NOMO-1 treated with DMSO at 0.1 percent for 48 hours (cell line): ENCODE data around the gene CDCA8.
A peak's percentile ranks its signal among the peaks of the same experiment; 100 is the strongest.
"Not testable (repeated sequence)": the region's sequence is repeated elsewhere in the genome, so short reads cannot be mapped to it uniquely, and the experiment has no call there.

ENCODE experiments used
- DNase-seq: peaks from one replicate; lab custom pipeline; 2025; ENCODE audit not compliant: unreplicated experiment; lab: John Stamatoyannopoulos, UW

The CDCA8 gene

DNA sequence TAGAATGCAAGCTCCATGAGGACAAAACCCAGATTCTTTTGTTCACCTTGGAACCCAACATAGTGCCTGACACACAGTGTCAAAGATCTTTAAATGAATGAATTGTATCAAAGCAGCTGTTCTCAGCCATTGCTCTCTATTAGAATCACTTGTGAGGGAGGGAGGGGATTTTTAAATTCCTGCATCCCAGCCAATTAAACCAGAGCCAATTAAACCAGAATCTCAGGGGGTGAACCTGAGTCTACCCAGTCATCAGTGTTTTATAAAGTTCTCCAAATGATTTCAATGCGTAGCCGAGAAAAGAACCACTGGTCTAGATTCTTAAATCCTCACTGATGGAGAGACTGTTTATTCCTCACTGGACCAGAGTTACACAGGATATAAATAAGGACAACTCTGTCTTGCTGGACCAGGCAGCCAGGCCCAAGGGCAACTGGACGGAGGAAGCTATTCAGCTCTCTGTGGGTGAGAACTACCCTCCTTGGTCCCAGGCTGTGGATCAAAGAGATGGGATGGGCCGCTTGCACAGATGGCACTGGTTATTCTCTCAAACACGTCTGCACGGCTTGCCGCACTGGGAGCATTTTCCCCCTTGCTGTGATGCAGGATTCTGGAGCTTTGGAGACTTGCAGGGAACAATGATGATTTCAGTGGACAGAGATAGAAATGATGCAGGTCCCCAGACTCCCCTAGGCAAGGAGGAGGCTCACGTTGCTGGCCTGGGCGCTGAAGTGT, 20.0 kb upstream of the CDCA8 start:
- no peak for DNase-seq

- DNase-seq: no peak
These were observed 18.4 kb upstream of the CDCA8 start for GRCh38 chr1:37673920-37674319.

GRCh38 chr1:37676281-37677142, 15.8 kb upstream of the CDCA8 start:
- DNase-seq: peak; percentile 73

DNA sequence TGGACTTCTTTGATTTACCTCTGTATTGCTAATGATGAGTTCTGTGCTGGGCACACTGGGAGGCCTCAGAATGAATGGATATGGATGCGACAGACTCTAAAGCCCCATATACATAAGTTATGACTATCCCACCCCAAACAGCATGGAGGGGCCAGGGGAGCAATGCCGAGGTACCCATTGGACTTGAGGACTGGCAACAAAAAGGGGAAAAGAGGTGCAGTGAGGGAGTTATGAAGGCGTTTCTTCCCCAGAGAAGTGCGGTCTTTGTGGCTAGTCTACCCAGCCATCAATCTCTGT, 15.2 kb upstream of the CDCA8 start:
- peak; percentile 0 for DNase-seq

DNA sequence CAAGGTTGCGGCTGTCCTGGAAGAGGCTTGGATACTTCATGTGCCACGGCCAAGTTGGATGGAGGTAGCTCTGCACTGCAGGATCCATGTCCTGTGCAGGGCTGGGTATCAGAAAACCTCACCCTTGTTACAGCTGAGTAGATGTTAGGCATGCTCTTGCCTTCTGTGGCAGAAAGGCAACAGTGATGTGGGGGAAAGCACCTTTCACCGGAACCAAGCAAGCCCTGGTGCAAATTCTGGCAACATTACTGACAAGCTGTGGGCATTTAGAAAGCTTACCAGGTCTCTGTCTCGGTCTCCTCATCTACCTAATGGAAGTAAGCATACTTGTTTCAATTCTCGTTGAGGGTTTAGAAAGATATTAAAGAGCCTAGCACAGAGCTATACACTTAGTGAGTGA, 14.5 kb upstream of the CDCA8 start:
- DNase-seq: no peak

- no peak for DNase-seq
These were observed 11.4 kb upstream of the CDCA8 start for GRCh38 chr1:37680933-37681332.

DNA sequence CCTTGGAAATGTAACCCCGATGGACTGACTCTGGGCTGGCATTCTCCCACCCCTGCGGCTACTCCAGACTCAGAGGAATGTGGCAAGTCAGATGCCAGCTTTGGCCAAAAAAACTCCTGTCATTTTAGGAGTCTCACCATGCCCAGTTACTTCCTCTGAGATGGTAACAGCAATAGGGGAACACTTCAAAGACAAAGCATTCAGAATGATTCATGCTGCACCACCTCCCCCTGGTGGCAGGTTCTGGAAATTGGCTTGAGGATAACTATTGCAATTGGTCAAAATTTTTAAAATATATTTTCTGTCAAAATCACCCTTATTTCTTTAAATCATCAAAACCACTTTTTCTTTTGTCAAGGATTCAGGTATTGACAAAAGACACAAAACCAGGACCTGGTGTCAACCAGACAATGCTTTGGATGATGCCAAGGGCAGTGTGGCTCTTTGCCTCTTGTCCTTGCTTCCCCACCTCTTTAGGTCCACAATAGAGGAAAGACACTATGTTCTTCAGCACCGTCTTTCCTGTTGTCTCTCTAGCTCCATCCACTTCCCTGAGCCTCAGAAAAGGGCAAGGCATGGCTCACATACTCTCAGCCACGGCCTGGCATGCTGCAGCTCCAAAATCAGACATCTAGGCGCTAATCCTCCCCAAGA, 9.9 kb upstream of the CDCA8 start:
- peak; percentile 67 for DNase-seq

GRCh38 chr1:37684182-37684581, 8.1 kb upstream of the CDCA8 start:
- not testable (repeated sequence) for DNase-seq

GRCh38 chr1:37685722-37686121, 6.6 kb upstream of the CDCA8 start:
- no peak for DNase-seq

- not testable (repeated sequence) for DNase-seq
These were observed 4.6 kb upstream of the CDCA8 start for GRCh38 chr1:37687764-37688163.

- DNase-seq: no peak
These were observed 3.4 kb upstream of the CDCA8 start for GRCh38 chr1:37688926-37689325.

DNA sequence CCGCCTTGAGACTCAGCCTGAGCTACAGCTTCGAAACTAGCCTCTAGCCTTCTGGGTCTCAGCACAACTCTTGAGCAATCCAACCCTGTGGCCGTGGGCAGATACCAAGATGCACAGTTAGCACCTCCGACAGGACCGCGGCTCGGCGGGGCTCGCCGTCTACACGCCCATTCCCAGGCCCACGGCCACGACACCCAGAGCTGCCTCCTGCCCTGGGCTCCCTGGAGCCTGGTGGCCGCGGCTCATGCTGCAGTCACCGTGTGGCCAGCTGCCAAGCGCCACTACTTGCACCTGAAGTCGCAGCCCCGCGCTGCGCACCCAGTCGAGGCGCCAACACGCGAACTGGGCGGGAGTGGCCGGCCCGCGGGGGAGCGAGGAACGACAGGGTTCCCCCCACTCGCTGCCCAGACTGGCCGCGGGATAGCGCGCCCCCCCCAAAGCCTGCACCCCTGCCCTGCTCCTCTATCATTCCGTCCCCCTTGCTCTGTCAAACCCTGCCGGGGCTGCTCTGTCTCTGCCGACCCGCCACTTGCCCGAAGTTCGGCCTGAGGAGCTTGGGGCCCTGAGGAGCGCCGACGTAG, 729 bp upstream of the CDCA8 start:
- DNase-seq: peak; percentile 67

DNA sequence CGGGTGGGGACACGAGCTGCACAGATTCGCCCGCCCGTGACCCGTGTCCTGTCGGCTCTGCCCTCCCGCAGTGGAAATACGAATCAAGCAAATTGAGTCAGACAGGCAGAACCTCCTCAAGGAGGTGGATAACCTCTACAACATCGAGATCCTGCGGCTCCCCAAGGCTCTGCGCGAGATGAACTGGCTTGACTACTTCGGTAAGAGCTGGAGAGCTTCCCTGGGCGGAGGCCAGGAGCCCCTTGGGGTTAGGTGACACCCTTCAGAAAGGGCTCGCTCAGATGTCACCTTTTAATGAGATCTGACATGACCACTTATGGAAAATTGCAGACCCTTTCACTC, 489 bp downstream of the CDCA8 start:
- no peak for DNase-seq

GRCh38 chr1:37697090-37697489, 4.8 kb downstream of the CDCA8 start:
- no peak for DNase-seq

- no peak for DNase-seq
These were observed 5.4 kb downstream of the CDCA8 start for GRCh38 chr1:37697737-37698136.

- no peak for DNase-seq
These were observed 6.8 kb downstream of the CDCA8 start for GRCh38 chr1:37699147-37699546.

- DNase-seq: no peak
These were observed 8.7 kb downstream of the CDCA8 start for GRCh38 chr1:37701051-37701450.

DNA sequence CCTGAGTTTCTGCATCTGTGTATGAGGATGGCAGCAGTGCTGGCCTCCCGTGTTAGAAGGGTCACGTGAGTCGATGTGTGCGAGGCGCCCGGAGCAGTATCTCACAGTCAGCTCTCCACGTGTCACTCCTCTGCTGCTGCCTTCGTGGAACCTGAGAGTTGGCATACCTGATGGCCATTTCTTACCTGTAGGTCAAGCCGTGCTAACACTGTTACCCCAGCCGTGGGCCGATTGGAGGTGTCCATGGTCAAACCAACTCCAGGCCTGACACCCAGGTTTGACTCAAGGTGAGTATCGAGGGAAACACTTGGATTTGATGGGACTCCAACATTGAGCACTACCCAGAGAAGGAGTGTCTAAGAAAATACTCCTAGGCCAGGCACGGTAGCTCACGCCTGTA, 10.7 kb downstream of the CDCA8 start:
- no peak for DNase-seq

DNA sequence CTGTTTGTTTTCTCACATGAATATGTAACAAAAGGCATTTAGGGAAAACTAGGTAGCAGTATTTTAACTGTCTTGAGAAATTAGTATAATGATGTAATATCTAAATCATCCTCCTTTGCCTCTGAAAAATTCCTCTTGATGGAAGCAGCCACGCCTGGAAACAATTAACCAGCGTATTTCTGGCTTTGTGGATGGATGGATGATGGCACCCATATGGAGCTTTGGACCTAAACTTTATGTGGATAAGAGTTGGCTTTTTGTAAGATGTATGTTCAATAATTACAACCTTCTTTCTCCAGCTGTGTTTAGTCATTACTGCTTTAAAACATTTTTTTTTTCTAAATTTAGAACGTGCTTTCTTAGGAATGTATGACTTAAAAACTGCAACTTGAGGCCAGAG, 12.7 kb downstream of the CDCA8 start:
- no peak for DNase-seq

GRCh38 chr1:37705399-37705798, 13.1 kb downstream of the CDCA8 start:
- no peak for DNase-seq

DNA sequence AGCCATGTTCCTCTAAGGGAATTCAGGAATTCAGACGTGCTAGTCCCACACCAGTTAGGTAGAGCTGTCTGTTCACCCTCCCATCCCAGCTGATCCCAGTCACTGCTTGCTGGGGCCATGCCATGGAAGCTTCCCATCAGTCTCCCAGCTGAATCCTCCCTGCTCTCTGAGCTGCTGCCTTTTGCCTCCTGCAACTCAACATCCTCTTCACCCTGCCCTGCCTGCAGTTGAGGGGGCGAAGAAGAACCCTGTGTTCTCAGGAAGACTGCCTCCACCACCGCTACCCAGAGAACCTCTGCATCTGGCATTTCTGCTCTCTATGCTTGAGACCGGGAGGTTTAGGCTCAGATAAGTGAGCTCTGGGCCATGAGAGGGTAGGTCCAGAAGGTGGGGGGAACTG, 16.2 kb downstream of the CDCA8 start:
- DNase-seq: no peak

- no peak for DNase-seq
These were observed 21.9 kb downstream of the CDCA8 start for GRCh38 chr1:37714226-37714625.
